Measurements from ENCODE around the gene DIPK2A.

DNA sequence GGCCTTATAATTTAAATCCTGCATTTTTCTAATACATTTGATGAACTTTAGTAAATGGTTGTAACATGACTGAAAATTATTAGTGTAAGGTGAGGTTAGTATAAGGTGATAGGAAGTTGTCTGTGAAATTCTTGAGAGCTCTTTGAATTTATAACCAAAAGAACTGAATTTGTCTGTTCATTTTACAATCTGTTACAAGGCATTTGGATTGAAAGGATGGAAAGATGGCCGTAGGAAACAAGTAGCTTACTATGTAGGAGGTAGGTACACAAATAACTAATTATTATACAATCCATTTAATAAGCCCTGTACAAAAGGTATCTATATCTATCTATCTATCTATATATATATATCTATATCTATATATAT lies 6.6 kb downstream of the DIPK2A start:
- no peak for TF ChIP-seq EZH2 (IDR thresholded peaks at IDR 0.05; ENCODE audit: borderline replicate concordance)
- TF ChIP-seq, protein P1, sequence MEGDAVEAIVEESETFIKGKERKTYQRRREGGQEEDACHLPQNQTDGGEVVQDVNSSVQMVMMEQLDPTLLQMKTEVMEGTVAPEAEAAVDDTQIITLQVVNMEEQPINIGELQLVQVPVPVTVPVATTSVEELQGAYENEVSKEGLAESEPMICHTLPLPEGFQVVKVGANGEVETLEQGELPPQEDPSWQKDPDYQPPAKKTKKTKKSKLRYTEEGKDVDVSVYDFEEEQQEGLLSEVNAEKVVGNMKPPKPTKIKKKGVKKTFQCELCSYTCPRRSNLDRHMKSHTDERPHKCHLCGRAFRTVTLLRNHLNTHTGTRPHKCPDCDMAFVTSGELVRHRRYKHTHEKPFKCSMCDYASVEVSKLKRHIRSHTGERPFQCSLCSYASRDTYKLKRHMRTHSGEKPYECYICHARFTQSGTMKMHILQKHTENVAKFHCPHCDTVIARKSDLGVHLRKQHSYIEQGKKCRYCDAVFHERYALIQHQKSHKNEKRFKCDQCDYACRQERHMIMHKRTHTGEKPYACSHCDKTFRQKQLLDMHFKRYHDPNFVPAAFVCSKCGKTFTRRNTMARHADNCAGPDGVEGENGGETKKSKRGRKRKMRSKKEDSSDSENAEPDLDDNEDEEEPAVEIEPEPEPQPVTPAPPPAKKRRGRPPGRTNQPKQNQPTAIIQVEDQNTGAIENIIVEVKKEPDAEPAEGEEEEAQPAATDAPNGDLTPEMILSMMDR (IDR thresholded peaks at IDR 0.05; ENCODE audit: poor library complexity), result no peak

Data from hepatocyte (in vitro differentiated cells).